Measurements from ENCODE around the gene SYT15. TPM values are rescaled to one million over a fixed set of nuclear protein-coding genes. Genes with fewer than 3 reads are reported as not detected.
"Not testable (repeated sequence)": the region's sequence is repeated elsewhere in the genome, so short reads cannot be mapped to it uniquely, and the experiment has no call there.

SYT15 gene
- under 0.01 and 0.64 TPM in 2 replicates for total RNA-seq

GRCh38 chr10:46578474-46579178, at the start of gene SYT15:
Gene SYT15, plus strand, starts transcription at chr10:46579128. Its CDS starts 41 bp downstream, at chr10:46579169.
- not testable (repeated sequence) for DNase-seq (ENCODE audit: low read depth); H3K4me3 ChIP-seq (ENCODE audit: low read depth, low read length)

DNA sequence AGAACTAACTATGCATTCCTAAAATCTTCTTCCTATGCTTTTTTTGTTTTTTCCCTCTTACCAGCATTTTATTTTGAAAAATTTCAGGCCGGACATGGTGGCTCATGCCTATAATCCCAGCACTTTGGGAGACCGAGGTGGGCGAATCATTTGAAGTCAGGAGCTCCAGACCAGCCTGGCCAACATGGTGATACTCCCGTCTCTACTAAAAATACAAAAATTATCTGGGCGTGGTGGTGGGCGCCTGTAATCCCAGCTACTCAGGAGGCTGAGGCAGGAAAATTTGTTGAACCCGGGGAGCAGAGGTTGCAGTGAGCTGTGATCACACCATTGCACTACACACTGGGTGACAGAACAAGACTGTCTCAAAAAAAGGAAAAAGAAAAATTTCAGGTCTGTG, 49.2 kb upstream of the SYT15 start:
- not testable (repeated sequence) for H3K4me3 ChIP-seq (ENCODE audit: low read depth, low read length); DNase-seq (ENCODE audit: low read depth)

- TF ChIP-seq, protein P1, sequence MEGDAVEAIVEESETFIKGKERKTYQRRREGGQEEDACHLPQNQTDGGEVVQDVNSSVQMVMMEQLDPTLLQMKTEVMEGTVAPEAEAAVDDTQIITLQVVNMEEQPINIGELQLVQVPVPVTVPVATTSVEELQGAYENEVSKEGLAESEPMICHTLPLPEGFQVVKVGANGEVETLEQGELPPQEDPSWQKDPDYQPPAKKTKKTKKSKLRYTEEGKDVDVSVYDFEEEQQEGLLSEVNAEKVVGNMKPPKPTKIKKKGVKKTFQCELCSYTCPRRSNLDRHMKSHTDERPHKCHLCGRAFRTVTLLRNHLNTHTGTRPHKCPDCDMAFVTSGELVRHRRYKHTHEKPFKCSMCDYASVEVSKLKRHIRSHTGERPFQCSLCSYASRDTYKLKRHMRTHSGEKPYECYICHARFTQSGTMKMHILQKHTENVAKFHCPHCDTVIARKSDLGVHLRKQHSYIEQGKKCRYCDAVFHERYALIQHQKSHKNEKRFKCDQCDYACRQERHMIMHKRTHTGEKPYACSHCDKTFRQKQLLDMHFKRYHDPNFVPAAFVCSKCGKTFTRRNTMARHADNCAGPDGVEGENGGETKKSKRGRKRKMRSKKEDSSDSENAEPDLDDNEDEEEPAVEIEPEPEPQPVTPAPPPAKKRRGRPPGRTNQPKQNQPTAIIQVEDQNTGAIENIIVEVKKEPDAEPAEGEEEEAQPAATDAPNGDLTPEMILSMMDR (IDR thresholded peaks at IDR 0.05; ENCODE audit: insufficient read depth, low read depth, low read length): no peak
- no peak overlapping the region for H3K4me3 ChIP-seq (ENCODE audit: low read depth, low read length)
- DNase-seq (ENCODE audit: low read depth): peak; percentile 95
These were observed 48.4 kb upstream of the SYT15 start for GRCh38 chr10:46530249-46531186.

DNA sequence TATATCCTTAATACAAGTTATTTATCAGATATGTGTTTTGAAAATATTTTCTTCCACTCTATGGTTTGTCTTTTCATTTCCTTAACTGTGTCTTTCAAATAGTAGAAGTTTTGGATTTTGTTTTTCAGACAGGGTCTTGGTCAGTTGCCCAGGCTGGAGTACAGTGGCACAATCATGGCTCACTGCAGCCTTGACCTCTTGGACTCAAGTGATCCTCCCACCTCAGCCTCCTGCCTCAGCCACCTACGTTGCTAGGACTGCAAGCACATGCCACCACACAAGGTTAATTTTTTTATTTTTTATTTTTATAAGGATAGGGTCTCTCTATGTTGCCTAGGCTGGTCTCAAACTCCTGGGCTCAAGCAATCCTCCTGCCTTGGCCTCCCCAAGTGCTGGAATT, 46.7 kb upstream of the SYT15 start:
- H3K4me3 ChIP-seq (ENCODE audit: low read depth, low read length); DNase-seq (ENCODE audit: low read depth): not testable (repeated sequence)

DNA sequence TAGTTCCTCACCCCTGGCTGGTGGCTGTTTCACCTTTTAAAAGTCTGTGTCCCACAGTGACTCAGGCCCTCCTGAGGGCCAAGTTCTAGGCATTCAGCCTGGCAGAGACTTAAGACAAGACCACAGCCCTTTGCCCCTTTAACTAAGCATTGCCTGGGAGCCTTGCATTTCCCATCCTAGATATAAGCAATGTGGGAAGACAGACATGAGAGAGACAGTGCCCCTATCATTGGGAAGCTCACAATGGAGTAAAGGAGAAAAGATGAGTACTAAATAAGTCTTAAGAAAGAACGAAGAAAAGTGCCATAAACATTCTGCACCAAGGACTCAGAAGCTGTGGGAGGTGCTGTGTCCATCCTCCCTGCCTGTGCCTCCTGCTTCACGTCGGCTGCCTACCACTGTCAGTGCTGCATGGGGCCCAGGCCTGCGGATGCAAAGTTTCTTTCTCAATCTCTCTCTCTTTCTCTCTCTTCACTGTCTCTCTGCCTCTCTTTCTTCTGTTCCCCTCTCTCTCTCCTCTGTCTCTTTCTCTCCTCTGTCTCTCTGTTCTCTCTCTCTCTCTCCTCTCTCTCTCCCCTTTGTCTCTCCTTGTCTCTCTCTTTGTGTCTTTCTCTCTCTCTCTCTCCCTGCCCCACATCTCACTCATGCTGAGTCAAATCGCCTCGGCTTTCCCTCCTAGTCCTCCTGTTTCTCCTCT, 44.0 kb upstream of the SYT15 start:
- TF ChIP-seq, protein P1 (IDR thresholded peaks at IDR 0.05; ENCODE audit: insufficient read depth, low read depth, low read length): no peak
- DNase-seq (ENCODE audit: low read depth): no peak
- H3K4me3 ChIP-seq (ENCODE audit: low read depth, low read length): no peak overlapping the region

DNA sequence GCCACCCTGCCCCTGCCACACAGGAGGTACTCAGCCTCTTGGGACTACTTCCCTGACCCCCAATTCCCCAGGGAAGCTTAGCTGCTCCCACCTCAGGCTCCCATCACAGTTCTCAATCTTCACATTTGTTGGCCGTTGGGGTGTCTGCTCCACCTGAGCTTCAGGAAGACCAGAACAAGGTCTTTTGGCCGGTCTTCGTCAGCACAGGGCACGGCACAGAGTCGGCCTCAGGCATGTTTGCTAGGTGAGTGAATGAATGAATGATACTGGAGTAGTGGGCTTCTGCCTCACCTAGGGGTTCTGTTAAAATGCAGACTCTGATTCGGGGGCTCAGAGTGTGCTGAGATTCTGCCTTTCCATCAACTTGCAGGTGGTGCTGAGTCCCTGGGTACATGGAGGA, 42.8 kb upstream of the SYT15 start:
- no peak overlapping the region for H3K4me3 ChIP-seq (ENCODE audit: low read depth, low read length)
- DNase-seq (ENCODE audit: low read depth): no peak
- TF ChIP-seq, protein P1 (IDR thresholded peaks at IDR 0.05; ENCODE audit: insufficient read depth, low read depth, low read length): no peak

GRCh38 chr10:46536781-46537180, 42.1 kb upstream of the SYT15 start:
- TF ChIP-seq, protein P1 (IDR thresholded peaks at IDR 0.05; ENCODE audit: insufficient read depth, low read depth, low read length): no peak
- no peak overlapping the region for H3K4me3 ChIP-seq (ENCODE audit: low read depth, low read length)
- no peak for DNase-seq (ENCODE audit: low read depth)

GRCh38 chr10:46537309-46537708, 41.6 kb upstream of the SYT15 start:
- no peak overlapping the region for H3K4me3 ChIP-seq (ENCODE audit: low read depth, low read length)
- TF ChIP-seq, protein P1 (IDR thresholded peaks at IDR 0.05; ENCODE audit: insufficient read depth, low read depth, low read length): no peak
- no peak for DNase-seq (ENCODE audit: low read depth)
